SIG-M5 treated with dmso at 0.1 percent for 504 hours (cell line): ENCODE measurements around the gene IPO11.
"Not testable (repeated sequence)": the region's sequence is repeated elsewhere in the genome, so short reads cannot be mapped to it uniquely, and the experiment has no call there.

Experiments used
- DNase-seq: peaks from one replicate; lab custom pipeline; 2025; ENCODE audit not compliant: unreplicated experiment; lab: John Stamatoyannopoulos, UW

Gene IPO11

GRCh38 chr5:62448528-62448927 lies 36.0 kb downstream of the IPO11 start:
- DNase-seq, result no peak

GRCh38 chr5:62450259-62450658 lies 37.7 kb downstream of the IPO11 start:
- no peak for DNase-seq

- DNase-seq, result no peak
These were observed 44.5 kb downstream of the IPO11 start for GRCh38 chr5:62457071-62457470.

DNA sequence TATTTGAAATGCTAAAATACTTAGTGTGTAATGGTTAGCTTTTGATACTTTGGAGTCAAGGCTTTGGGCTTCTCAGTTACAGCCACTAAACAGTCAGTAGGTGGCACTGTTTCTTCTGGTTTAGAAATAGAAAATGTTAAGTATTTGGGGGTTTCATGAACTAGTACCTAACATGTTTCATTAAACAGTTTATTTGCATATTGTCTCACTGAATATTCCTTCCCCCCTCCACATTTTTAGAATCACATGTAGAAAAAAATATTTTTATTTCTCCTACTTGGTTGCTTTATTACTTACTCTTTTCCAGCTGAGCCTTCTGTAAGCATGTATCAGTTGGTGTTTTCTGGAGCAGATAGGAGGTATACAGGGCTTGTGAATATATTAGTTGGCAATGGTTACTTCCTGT lies 48.0 kb downstream of the IPO11 start:
- DNase-seq, result peak; percentile 61

DNA sequence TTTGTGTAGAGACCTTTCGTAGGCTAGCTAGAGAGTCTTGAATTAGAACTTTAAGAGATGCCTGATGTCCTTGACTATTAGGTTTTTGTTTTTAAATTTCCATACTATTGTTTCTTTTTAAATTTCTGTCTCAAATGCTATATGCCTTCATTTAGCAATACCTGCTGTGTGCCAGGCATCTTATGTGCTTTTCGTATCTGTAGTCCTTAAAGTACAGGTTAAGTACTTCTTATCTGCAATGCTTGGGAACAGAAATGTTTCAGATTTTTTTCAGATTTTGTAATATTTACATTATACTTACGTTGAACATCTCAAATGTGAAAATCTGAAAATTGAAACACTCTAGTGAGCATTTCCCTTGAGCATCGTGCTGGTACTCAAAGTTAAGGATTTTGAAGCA lies 49.0 kb downstream of the IPO11 start:
- DNase-seq, result no peak

DNA sequence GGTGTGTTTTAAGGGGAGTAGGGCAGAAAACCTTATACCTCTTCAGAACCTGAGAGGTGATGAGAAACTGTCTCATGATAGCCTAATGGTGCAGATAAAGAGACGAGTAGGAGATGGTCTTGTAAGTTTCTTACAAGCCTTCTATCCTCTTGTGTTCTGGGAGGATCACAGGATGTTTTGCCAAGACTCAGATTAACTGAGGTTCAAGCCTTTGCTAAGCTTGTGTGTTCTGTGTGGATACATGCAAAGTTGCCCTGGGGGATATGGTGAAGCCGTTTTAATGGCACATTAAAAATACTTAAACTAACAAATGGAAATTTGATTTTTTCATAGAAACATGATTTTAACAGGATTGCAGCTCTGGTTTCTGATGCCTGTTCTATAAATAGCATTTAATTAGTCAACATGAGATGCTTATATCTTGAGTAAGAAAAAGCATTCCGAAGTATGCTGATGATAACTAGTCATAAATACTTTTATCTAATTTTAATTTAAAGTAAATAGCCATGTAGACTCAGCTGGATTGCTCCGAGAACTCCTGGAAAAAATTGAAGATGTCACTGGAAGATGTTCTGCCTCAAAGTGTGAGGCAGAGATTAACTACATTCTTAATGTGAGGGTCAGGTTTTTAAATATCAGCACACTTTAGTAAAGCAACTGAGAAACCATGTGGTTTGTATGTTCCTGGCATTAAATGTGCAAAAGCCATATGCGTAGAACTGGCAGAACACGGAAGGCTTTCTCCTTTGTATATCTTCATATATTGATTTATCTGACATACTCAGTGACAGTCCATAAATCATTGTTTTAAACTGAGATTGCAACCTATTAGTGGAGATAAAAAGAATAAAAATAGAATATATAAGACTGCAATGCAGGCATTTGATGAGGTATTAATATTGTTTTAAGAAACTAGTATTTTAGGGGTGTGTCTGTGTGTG lies 53.7 kb downstream of the IPO11 start:
- DNase-seq, result no peak

DNA sequence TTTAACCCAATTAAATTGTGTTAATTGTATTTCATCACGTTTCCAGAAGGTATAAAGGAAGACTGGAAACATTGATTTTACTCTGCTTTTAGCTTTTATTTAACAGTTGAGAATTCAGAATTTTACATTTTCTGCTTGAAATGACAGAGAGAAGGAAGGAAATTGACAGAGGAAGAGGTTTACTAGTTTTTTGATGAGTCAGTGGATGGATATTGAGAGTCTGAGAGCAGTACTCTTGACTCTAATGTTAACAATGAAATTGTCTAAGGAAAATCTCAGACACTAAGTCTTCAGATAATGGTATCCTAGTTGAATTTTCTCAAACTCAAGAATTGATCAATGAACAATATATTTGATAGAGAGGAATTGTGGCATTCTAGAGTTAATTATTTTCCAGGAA lies 60.6 kb downstream of the IPO11 start:
- DNase-seq, result no peak

DNA sequence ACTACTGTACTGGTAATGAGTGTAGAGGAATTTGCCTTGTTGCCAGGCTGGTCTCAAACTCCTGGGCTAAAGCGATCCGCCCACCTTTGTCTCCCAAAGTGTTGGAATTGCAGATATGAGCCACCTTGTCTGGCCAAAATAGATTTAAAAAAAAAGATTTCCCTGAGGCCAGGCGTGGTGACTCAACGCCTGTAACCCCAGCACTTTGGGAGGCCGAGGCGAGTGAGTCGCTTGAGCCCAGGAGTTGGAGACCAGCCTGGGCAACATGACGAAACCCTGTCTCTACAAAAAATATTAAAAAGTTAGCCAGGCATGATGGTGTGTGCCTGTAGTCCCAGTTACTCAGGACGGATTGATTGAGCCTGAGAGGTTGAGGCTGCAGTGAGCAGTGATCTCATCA lies 62.5 kb downstream of the IPO11 start:
- DNase-seq, result no peak

DNA sequence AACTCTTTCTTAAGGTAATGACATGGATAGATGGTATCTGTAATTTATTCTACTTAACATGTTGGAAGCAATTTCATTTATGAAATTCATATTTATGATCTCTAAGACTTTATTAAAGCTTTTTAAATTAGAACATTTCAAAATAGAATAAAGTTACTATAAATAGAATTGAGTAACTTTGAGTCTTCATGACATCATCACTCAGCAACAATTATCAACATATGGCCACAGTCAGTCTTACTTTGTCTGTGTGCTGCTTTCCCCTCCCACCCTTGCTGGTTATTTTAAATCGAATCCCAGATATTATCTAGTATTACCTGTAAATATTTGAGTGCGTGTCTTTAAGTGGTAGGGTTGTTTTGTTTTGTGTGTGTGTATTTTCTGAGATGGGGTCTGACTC lies 65.2 kb downstream of the IPO11 start:
- DNase-seq, result no peak

GRCh38 chr5:62483556-62483955 lies 71.0 kb downstream of the IPO11 start:
- DNase-seq, result peak; percentile 44

DNA sequence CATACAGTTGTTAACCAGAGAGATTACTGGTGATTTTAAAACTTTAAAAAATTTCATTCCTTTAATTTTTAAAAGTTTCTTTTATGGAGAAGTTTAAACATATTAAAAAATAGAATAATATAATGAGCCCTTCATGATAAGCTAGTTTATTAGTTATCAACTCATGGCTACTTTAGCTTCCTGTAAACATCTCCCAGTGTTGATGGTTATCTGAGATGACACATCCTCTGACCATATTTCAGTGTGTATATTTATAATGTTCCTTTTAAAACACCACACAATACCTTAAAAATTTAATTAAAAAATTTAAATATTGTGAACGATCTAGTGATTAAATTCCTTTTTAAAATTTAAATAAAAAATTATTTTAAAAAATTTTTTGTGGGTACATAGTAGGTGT lies 74.1 kb downstream of the IPO11 start:
- DNase-seq, result no peak

GRCh38 chr5:62488531-62488930 lies 76.0 kb downstream of the IPO11 start:
- no peak for DNase-seq

DNA sequence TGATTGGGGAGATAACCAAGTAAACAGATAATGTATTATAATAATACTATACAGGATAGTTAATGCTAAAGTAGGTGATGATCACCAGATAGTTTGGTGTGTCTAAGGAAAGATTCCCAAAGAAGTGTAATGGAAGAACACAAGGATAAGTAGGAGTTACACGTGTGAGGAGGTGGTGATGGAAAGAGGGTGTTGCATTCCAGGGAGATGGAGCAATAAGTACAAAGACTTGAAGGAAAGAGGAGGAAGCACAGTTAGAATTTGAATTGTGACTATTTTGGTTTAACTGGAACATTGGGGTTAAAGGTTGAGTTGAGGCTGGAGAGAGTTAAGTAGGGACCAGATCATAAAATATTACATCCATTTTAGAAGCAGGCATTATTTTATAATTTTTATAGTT lies 76.9 kb downstream of the IPO11 start:
- no peak for DNase-seq

- peak; percentile 11 for DNase-seq
These were observed 82.2 kb downstream of the IPO11 start for GRCh38 chr5:62494772-62495171.

DNA sequence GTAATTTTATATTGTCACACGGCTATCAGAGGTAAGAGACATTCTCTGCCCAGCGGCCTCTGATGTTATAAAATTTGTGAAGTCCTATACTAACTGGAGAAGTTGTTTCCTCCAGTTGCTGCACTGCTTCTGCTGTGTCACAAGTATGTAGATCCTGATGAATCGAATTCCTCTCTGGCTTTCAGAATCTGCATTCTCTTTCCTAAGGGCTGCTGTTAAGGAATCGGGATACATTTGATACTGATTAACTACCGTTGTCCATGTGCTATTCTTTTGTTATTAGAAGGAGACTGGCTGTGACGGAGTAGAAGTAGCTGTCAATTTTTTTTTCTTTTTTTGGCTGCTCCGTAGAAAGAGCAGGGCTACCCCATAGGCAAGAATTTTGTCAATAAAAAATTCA lies 84.3 kb downstream of the IPO11 start:
- DNase-seq, result no peak

GRCh38 chr5:62498961-62499360 lies 86.4 kb downstream of the IPO11 start:
- DNase-seq, result no peak

DNA sequence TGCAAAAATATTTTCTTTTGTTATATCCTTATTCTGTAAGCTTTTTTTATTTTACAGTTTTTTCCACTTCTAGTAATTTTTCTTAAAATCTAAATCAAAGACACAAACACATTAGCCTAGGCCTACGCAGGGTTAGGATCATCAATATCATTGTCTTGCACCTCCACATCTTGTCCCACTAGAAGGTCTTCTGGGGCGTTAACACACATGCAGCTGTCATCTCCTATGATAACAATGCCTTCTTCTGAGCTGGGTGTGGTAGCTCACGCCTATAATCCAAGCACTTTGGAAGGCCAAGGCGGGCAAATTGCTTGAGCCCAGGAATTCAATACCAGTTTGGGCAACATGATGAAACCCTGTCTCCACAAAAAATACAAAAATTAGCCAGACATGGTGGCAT lies 87.2 kb downstream of the IPO11 start:
- no peak for DNase-seq

DNA sequence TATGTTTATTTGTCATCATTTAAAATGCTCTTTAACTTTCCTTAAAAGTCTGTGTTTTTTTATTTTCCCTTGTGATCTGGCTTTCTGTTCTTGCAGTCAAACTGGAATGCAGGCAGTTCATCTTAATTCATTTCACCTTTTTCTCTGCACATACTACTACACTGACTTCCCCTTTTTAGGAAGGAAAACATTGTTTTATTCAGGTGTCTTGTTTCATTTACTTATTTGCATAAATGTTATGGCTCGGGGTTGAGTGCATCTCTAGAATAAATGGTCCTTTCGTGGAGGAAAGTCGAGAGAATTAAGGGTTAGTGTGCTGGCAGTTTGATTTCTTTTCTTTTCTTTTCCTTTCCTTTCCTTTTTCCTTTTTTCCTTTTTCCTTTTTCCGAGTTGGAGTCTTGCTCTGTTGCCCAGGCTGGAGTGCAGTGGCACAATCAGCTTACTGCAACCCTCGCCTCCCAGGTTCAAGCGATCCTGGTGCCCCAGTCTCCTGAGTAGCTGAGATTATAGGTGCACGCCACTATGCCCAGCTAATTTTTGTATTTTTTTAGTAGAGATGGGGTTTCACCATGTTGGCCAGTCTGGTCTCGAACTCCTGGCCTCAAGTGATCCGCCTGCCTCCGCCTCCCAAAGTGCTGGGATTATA lies 90.0 kb downstream of the IPO11 start:
- no peak for DNase-seq

GRCh38 chr5:62504129-62504528 lies 91.6 kb downstream of the IPO11 start:
- DNase-seq, result no peak

DNA sequence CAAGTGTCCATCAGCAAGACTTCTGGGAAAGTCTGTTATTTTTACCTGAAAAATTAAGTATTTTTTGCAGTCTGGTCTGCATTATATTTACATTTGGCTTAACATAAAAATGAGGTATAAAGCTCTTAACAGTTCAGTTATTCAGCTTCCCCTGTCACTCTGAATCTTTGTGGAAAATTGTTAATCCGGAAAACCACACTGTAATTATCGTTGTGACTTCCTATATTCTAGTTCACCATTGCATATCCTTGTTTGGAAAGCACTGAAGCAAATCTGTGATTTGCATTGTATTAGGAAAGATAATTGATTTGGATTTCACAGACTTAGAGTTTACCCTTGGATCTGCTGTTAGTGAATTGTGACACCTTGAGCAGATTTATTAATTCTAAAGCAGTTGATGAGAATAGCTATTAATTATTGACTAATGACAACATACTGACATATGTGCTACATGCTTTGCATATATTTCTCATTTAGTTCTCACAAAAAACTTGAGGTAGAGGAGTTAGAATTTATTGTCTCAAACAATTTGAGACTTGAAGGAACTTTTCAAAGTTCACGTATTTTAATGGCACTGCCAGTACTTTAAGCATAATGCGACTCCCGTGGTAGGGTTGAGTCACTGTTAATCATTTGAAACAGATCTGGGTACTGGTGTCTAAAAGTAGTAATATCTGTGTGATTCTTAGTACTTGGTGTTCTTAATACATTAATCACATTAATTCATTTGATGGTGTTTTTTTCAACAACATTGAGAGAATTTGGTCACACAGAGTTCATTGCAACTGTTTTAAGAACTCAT lies 94.3 kb downstream of the IPO11 start:
- DNase-seq, result no peak

DNA sequence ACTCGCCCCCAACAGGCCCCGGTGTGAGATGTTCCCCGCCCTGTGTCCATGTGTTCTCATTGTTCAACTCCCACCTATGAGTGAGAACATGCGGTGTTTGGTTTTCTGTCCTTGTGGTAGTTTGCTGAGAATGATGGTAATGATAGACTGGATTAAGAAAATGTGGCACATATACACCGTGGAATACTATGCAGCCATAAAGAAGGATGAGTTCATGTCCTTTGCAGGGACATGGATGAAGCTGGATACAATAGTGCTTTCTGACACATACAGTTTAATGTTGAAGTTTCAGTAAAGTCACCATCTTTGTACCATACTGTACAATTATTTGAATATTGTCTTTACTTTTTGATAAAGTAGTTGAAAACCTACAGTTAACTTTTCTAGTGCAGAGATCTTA lies 96.2 kb downstream of the IPO11 start:
- not testable (repeated sequence) for DNase-seq

GRCh38 chr5:62509806-62510205 lies 97.2 kb downstream of the IPO11 start:
- DNase-seq, result no peak
